Brain microvascular endothelial cell (primary cell): ENCODE measurements around the gene CYP1B1.

Source experiments
- DNase-seq: peaks from one replicate; pipeline ENCODE4 v3.0.0-alpha.2; 2020
- H3K27ac ChIP-seq: fragments of 250-450 bp; sonication (Bioruptor Pico); 2 replicates; pipeline ENCODE4 v1.5.1; 2020; ENCODE audit warnings: mild to moderate bottlenecking, moderate library complexity
- H3K27me3 ChIP-seq: fragments of 250-450 bp; sonication (Bioruptor Pico); replicated peaks from 2 replicates; pipeline ENCODE4 v1.5.1; 2020; ENCODE audit warnings: mild to moderate bottlenecking
- H3K36me3 ChIP-seq: fragments of 250-450 bp; sonication (Bioruptor Pico); replicated peaks from 2 replicates; pipeline ENCODE4 v1.5.1; 2020; ENCODE audit warnings: mild to moderate bottlenecking
- H3K4me3 ChIP-seq: 2 replicates; pipeline ENCODE4 v1.5.1; 2011; ENCODE audit warnings: low read depth, mild to moderate bottlenecking, control low read depth, low read length, moderate library complexity
- in situ Hi-C: cut with HindIII; loops from 2 replicates; pipeline ENCODE4 v1.10.0; 2017; ENCODE audit warnings: low sequenced_read_pairs, low pct_ligation_motif_present
- TF ChIP-seq, protein P1 (sequence below): IDR thresholded peaks from 2 replicates; pipeline ENCODE4 v1.5.1; 2011; ENCODE audit warnings: low read depth, mild to moderate bottlenecking, moderate library complexity, low read length, control low read depth, inconsistent platforms; ENCODE audit errors: missing control alignments

CYP1B1 gene

GRCh38 chr2:38079116-38080052 is 3.4 kb upstream of the CYP1B1 start:
- DNase-seq, result no peak
- Histone ChIP-seq H3K27me3 (peaks cover 11% of the 10 kb centered on the region), H3K4me3 (no peak overlapping the region), H3K27ac (no peak overlapping the region), H3K36me3 (no peaks in the 10 kb centered on the region)
- in situ Hi-C loops, result no loop called here
- TF ChIP-seq, protein P1, sequence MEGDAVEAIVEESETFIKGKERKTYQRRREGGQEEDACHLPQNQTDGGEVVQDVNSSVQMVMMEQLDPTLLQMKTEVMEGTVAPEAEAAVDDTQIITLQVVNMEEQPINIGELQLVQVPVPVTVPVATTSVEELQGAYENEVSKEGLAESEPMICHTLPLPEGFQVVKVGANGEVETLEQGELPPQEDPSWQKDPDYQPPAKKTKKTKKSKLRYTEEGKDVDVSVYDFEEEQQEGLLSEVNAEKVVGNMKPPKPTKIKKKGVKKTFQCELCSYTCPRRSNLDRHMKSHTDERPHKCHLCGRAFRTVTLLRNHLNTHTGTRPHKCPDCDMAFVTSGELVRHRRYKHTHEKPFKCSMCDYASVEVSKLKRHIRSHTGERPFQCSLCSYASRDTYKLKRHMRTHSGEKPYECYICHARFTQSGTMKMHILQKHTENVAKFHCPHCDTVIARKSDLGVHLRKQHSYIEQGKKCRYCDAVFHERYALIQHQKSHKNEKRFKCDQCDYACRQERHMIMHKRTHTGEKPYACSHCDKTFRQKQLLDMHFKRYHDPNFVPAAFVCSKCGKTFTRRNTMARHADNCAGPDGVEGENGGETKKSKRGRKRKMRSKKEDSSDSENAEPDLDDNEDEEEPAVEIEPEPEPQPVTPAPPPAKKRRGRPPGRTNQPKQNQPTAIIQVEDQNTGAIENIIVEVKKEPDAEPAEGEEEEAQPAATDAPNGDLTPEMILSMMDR, result no peak

- H3K4me3 ChIP-seq, result peak overlapping the region; percentile 60
- TF ChIP-seq, protein P1, result no peak
- no peaks in the 10 kb centered on the region for H3K36me3 ChIP-seq
- H3K27me3 ChIP-seq, result peaks cover 11% of the 10 kb centered on the region
- in situ Hi-C loops, result no loop called here
- DNase-seq, result no peak
- H3K27ac ChIP-seq, result peak overlapping the region; percentile 70
Observed at GRCh38 chr2:38077431-38077769, 1.4 kb upstream of the CYP1B1 start.

DNA sequence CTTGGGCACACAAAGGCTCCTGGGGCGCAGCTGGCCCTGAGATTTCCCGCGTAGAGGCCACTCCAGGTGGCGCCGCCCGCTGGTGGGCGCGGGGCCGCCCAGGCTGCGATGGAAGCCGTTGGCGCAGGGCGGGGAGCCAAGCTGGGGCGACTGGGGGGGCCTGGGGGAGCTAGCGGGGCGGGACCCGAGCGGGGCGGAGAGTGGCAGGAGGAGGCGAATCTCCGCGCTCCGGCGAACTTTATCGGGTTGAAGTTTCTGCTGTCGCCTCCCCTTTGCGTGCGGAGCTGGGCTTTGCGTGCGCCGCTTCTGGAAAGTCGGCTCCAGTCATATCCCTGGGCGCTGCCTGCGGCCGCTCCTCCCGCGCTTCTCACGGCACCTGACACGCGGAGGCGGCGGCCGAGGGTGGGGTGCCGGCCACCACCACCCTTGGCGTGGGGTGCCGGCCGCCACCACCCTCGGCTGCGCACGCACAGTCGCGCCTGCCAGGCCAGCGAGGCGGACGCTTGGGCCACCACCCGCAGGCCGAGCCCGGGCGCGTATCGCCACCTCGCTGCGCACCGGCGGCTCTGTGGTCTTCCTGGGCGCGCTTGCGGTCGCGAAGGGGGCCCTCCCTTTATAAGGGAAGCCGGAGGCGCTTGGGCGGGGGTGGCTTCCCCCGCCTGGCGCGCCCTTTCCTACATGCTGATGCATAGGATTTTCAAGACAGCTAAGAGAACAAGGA is 919 bp upstream of the CYP1B1 start:
- Histone ChIP-seq H3K27me3 (peaks cover 11% of the 10 kb centered on the region), H3K27ac (peak overlapping the region; percentile 71), H3K4me3 (peak overlapping the region; percentile 60), H3K36me3 (no peaks in the 10 kb centered on the region)
- TF ChIP-seq, protein P1, result peak; percentile 40
- in situ Hi-C loops, result no loop called here
- DNase-seq, result peak; percentile 87

GRCh38 chr2:38076152-38076709 is 280 bp upstream of the CYP1B1 start:
- Histone ChIP-seq H3K27ac (peak overlapping the region; percentile 71), H3K36me3 (no peaks in the 10 kb centered on the region), H3K4me3 (peak overlapping the region; percentile 60), H3K27me3 (peaks cover 11% of the 10 kb centered on the region)
- TF ChIP-seq, protein P1, result no peak
- in situ Hi-C loops, result no loop called here
- peak; percentile 61 for DNase-seq

- no peaks in the 10 kb centered on the region for H3K36me3 ChIP-seq
- TF ChIP-seq, protein P1, result no peak
- DNase-seq, result no peak
- peak overlapping the region; percentile 71 for H3K27ac ChIP-seq
- in situ Hi-C loops, result no loop called here
- peak overlapping the region; percentile 60 for H3K4me3 ChIP-seq
- H3K27me3 ChIP-seq, result peaks cover 11% of the 10 kb centered on the region
Observed at GRCh38 chr2:38074764-38075506, 1.0 kb downstream of the CYP1B1 start.
